PC-9 (cell line): ENCODE data around the gene NUMB.

ENCODE experiments used
- EZH2 ChIP-seq: fragments of 200-600 bp; sonication (generic); IDR thresholded peaks from 2 replicates; pipeline ENCODE4 v1.8.0; 2017; ENCODE audit warnings: antibody characterized with exemption, low read depth
- TF ChIP-seq, protein P1 (sequence below): fragments of 200-600 bp; sonication (generic); conservative IDR thresholded peaks from 2 replicates; pipeline ENCODE4 v1.6.1; 2017; ENCODE audit warnings: mixed run types, antibody characterized with exemption, mild to moderate bottlenecking, moderate library complexity

DNA sequence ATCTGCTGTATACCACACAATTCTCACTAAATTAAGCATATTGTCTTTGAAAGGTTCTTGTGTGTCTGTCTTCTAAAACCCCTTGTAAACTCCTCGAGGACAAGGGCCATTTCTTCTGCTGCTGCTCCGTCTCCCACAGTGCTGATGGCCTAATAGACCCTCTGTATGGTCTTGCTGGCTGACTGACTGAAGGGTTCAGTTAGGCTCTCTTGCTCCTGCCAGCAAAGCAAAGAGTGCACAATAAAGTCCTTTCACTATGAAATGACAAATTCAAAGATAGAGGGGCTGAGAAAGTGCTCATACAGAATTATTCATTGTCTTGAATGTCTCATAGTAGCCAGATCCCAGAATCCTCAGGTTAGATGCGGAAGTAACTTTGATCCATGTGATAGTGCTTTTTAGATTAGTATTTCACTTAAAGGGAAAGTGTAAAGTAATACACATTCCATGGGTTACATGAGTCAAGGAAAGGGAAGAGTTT, 18.1 kb upstream of the NUMB start:
- TF ChIP-seq, protein P1, sequence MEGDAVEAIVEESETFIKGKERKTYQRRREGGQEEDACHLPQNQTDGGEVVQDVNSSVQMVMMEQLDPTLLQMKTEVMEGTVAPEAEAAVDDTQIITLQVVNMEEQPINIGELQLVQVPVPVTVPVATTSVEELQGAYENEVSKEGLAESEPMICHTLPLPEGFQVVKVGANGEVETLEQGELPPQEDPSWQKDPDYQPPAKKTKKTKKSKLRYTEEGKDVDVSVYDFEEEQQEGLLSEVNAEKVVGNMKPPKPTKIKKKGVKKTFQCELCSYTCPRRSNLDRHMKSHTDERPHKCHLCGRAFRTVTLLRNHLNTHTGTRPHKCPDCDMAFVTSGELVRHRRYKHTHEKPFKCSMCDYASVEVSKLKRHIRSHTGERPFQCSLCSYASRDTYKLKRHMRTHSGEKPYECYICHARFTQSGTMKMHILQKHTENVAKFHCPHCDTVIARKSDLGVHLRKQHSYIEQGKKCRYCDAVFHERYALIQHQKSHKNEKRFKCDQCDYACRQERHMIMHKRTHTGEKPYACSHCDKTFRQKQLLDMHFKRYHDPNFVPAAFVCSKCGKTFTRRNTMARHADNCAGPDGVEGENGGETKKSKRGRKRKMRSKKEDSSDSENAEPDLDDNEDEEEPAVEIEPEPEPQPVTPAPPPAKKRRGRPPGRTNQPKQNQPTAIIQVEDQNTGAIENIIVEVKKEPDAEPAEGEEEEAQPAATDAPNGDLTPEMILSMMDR, result no peak
- TF ChIP-seq EZH2, result no peak
